Limb (tissue), 2 donors: ENCODE results near the gene ZNF827.
A peak's percentile ranks its signal among the peaks of the same experiment; 100 is the strongest.

ENCODE experiments used
- DNase-seq, 2 donors: peaks; one replicate each; pipeline ENCODE4 v3.0.0-alpha.2; 2016; ENCODE audit errors: extremely low spot score in 2 of 2

Gene ZNF827

GRCh38 chr4:145891958-145892357, 46.7 kb downstream of the ZNF827 start:
- no peak for DNase-seq

- DNase-seq = no peak
These were observed 47.9 kb downstream of the ZNF827 start for GRCh38 chr4:145890689-145891088.

GRCh38 chr4:145888393-145888792, 50.2 kb downstream of the ZNF827 start:
- DNase-seq = no peak

- peak in 1 of 2 donors; percentile 41 for DNase-seq
These were observed 51.2 kb downstream of the ZNF827 start for GRCh38 chr4:145887241-145887991.

- DNase-seq = no peak
These were observed 51.8 kb downstream of the ZNF827 start for GRCh38 chr4:145886871-145887240.

GRCh38 chr4:145885666-145886065, 53.0 kb downstream of the ZNF827 start:
- no peak for DNase-seq

GRCh38 chr4:145884775-145885174, 53.8 kb downstream of the ZNF827 start:
- DNase-seq = no peak

GRCh38 chr4:145883101-145883694, 55.4 kb downstream of the ZNF827 start:
- DNase-seq = no peak

- DNase-seq = no peak
These were observed 56.0 kb downstream of the ZNF827 start for GRCh38 chr4:145882604-145883003.

GRCh38 chr4:145881989-145882388, 56.6 kb downstream of the ZNF827 start:
- no peak for DNase-seq

GRCh38 chr4:145881576-145881975, 57.0 kb downstream of the ZNF827 start:
- DNase-seq = no peak

GRCh38 chr4:145880355-145880960, 58.2 kb downstream of the ZNF827 start:
- no peak for DNase-seq

- DNase-seq = no peak
These were observed 59.0 kb downstream of the ZNF827 start for GRCh38 chr4:145879598-145879997.

- no peak for DNase-seq
These were observed 59.9 kb downstream of the ZNF827 start for GRCh38 chr4:145878501-145879435.

- DNase-seq = no peak
These were observed 62.0 kb downstream of the ZNF827 start for GRCh38 chr4:145876531-145877180.

GRCh38 chr4:145873901-145874300, 64.7 kb downstream of the ZNF827 start:
- DNase-seq = no peak

- no peak for DNase-seq
These were observed 67.4 kb downstream of the ZNF827 start for GRCh38 chr4:145871209-145871608.

GRCh38 chr4:145870155-145871020, 68.2 kb downstream of the ZNF827 start:
- no peak for DNase-seq

GRCh38 chr4:145868637-145869409, 69.8 kb downstream of the ZNF827 start:
- DNase-seq = no peak
